ENCODE data around the gene DHPS.
"Not testable (repeated sequence)": the region's sequence is repeated elsewhere in the genome, so short reads cannot be mapped to it uniquely, and the experiment has no call there.

The DHPS gene

DNA sequence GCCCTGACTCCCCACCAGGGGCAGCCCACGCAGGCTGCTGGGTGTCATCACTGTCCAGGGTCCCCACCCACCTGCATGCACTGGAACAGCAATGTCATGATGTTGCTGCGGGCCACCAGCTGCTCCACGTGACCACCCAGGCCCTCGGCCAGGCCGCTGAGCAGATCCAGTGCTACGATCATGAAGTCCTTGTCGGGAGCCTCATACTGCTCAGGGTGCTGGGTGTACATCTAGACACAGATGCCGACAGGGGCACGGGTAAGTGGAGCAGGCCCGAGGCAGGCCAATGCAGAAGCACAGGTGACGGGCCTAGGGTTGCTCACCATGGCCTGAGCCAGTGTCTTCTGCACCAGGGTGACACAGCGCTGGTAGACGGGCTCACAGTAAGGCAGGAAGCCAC, 23.5 kb upstream of the DHPS start:
- DNase-seq (ENCODE audit: low spot score) = no peak

DNA sequence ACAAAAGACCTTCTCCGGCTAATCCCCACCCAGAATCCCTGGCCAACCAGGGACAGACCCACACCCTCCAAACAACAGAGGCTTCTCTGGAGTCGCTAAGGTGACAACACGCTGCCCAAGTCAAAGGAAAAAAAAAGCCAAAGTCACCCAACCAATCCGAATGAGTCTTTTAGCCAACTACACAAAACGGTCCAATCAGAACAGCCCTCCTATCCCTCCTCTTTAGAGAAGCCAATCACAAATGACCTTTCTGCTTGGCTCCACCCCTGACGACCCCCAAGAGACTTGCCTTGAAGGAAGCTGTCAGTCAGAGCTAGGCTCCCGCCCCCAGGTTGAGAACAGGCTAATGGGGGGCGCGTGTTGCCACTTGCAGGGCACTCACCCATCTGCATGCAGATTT, 21.4 kb upstream of the DHPS start:
- peak; percentile 92 for DNase-seq (ENCODE audit: low spot score)

DNA sequence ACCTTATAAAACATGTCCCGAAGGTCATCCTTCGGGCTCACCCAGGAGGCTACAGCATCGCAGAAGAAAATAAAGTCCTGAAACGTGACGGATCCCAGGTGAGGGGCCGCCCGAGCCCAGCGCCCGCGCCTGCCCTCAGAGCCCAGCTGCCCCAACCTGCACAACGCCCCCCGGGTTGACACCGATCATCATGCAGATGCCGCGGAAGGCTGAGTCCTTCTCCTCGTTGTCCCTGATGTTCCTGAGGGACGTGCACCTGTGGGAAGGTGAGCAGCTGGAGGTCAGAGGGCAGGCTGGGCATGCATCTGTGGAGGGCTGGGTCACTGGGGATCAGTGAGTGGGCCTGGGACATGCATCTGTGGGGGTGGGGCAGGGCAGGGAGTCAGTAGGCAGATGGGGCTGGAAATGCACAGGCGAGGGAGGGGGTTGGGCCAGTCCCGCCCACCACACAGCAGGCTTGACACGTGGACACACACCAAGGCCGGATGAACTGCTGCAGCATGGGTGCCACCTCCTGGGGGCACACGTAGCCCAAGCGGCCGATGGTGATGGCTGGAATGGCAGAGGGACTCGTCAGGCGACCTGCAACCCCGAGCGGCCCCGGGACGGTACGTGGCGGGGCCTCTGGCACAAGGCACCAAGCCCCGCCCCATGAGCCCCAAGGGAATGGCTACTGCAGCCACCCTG, 20.1 kb upstream of the DHPS start:
- no peak for DNase-seq (ENCODE audit: low spot score)

DNA sequence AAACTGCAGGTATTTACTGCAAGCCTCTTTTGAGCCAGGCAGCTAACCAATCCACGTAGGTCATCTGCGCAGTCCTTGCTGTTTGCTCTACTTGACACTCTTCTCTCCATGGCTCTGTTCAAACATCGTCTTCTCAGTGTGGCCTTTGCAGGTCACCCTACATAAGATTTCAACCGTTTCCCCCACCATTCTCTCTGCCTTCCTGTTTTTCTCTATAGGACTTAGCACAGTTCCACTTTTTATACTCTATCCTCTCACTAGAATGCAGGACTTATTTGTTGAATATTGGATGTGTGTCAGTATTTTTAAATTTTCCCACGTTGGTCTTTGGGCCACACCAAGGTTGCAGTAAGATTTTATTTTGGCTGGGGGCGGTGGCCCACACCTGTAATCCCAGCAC, 16.5 kb upstream of the DHPS start:
- no peak for DNase-seq (ENCODE audit: low spot score)

DNA sequence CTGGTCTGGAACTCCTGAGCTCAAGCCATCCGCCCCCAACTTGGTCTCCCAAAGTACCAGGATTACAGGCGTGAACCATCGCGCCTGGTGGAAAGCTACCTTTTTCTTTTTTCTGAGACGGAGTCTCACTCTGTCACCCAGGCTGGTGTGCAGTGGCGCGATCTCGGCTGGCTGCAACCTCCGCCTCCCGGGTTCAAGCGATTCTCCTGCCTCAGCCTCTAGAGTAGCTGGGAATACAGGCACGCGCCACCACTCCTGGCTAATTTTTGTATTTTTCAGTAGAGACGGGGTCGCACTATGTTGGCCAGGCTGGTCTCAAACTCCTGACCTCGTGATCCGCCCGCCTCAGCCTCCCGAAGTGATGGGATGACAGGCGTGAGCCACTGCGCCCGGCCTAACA, 15.7 kb upstream of the DHPS start:
- DNase-seq (ENCODE audit: low spot score) = not testable (repeated sequence)

DNA sequence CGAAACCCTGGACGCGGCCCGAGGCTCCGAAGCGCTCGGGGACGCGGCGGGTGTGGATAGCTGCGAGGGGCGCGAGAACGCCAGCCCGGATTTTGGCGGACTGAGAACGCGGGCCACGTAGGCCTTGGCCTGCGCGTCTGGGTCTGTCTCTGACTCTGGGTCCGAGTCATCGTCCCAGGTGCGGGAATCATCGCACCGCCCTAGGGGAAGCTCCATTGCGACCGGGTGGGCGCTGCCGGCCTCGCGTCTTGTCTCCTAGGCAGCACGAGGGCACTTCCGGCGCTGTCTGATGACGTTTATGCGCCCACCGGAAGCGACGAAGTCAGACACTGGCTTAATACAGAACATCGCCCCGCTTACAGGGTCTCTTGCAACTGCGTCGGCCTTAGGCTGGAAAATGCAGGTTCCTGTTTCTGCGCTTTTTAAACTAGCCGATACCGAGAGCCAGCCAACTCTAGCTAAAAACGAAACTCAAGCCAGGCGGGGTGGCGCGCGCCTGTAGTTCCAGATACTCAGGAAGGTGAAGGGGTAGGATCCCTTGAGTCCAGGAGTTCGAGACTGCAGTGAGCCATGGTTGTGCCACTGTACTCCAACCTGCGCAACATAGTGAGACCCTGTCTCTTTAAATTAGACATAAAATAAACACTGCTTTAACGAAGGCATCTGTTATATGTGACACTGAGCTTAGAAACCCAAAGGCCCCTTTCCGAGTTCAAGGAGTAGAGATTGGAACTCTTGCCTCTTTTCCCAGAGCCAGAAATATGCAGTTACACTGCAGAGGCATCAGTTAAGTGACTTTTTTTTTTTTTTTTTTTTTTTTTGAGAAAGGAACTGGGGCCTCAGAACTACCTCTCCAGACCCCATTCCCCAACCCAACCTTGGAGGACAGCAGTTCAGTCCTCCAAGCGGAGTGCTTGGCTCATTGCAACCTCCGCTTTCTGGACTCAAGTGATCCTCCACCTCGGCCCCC, 15.0 kb upstream of the DHPS start, which contains the start of gene FBXW9:
FBXW9 (minus strand) TSS at position 266 of the 970 bp plus-strand sequence; CDS start at position 216, 50 bp downstream.
- peak; percentile 99 for DNase-seq (ENCODE audit: low spot score)

DNA sequence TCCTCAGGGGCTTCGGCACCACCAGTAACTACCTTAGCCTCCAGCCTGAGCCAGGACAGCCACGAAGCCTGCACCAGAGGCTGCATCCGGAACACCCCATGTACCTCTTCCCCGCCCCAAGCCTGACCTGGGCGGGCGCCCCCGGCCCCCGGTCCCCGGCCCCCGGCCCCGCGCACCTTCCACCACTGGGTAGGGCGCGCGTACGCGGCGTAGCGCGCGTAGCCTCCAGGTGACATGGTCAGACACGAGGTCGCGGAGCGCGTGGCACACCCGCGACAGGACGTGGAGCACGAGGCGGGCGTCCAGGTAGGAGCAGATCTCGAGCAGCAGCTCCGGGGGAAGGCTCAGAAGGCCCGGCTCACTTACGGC, 14.3 kb upstream of the DHPS start:
- DNase-seq (ENCODE audit: low spot score) = no peak

DNA sequence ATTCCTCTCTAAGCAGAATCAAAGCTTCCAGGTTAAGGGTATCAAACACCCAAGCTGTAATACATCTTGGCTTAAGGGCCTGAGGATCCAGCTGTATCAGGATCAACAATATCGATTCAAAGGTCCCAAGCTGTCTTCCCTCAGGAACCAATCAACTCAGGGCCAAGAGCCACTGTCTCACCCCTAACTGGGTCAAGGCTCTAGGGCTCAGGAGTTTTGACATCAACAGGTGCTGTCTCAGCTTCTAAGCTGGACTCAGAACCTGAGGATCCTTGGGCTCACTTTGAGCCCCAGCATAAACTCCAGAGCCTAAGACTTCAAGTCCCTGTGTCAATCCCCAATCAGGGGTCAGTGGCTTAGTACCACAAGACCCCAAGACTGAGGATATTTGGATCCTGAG, 13.8 kb upstream of the DHPS start:
- no peak for DNase-seq (ENCODE audit: low spot score)

DNA sequence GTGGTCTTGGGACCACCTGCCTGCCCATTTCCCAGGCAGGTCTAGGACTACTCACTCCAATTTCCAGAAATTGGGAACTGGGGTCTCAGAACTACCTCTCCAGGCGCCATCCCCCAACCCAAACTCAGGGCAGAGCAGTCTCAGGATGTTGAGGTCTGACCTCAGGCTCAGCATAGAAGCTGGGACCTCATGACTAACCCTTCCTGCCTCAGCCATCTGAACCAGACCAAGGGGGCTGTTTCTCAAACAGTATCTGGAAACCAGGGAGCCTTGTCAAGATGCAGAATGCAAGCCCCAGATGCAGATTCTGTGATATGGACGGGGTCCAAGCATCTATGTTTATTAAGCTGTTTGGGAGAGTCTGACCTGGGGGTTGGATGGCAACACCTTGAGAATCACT, 13.4 kb upstream of the DHPS start:
- DNase-seq (ENCODE audit: low spot score) = no peak

DNA sequence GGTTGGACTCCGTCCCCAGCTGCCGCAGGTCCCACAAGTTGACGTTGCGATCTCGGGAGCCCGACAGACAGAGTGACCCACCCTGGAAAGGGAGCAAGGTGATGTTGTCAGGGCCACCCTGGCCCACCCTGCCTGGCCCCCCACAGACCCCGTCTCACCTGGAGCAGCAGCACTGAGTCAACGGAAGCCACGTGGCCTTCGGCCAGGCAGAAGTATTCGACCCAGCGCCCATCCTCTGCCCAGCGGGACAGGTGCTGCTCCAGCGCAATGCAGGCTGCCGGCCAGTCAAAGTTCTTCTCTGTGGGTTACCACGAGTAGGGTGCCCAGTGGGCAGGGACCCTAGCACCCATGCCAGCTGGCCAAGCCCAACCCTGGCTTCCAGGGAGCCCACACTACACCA, 13.0 kb upstream of the DHPS start:
- no peak for DNase-seq (ENCODE audit: low spot score)

DNA sequence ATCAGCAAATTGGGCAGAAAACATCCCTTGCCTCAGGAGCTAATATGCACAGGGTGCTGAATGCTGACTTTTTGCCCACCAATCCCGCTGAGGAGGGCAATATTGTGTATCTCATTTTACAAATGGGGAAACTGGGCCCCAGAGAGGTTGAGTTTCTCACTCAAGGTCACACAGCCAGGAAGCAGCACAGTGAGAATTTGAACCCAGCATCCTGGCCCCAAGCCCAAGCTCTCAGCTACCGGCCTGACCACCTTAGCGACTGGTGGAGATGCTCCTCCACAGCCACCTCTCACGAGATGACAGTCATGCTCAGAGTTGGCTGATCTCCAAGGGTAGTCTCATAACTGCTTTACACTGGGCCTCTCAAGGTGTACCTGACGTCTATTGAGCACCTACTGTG, 11.3 kb upstream of the DHPS start:
- DNase-seq (ENCODE audit: low spot score) = no peak

DNA sequence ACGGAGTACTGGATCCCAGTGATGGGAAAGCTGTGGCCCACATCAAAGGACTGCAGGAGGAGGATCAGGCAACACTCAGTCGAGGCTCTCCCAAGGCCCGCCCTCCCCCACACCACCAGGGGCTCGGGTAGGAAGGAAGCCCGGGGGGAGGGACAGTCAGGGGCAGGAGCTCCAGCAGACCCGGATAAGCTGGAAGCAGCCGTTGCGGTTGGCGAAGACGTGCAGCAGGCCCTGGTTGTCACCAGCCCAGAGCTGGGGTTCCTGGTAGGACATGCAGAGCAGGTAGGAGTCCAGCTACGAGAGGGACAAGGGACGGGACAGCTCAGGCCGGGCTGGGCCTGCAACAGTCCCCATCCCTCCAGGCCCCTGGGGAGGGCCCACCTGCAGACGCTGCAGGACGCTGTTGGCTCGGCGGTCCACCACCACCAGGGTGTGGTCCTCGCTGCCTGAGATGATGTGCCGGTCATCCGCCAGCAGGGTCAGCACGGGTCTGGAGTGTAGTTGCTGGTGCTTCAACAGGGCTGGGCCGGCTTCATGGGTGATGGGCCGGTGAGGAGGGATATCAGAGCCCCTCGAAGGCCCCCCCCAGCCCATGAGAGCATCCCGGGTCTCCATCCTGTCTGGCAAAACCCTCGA, 8.0 kb upstream of the DHPS start:
- DNase-seq (ENCODE audit: low spot score) = no peak

DNA sequence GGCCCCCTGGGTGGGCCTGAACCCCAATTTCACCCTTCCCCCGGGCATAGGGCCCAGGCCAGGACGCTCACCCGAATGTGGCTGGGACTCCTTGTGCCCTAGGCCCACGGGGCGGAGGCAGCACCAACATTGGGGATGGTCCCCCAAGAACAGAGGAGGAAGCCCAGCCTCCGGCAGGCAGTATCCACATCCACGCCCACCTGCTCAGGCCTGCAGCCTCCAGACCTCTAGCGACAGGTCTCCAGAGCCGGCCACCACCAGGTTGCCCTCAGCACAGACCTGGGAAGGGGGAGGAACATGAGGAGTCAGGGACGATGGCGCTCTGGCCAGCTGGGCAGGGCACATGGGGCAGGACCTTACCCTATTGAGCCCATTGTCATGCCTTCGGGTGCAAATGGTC, 7.3 kb upstream of the DHPS start:
- DNase-seq (ENCODE audit: low spot score) = no peak

DNA sequence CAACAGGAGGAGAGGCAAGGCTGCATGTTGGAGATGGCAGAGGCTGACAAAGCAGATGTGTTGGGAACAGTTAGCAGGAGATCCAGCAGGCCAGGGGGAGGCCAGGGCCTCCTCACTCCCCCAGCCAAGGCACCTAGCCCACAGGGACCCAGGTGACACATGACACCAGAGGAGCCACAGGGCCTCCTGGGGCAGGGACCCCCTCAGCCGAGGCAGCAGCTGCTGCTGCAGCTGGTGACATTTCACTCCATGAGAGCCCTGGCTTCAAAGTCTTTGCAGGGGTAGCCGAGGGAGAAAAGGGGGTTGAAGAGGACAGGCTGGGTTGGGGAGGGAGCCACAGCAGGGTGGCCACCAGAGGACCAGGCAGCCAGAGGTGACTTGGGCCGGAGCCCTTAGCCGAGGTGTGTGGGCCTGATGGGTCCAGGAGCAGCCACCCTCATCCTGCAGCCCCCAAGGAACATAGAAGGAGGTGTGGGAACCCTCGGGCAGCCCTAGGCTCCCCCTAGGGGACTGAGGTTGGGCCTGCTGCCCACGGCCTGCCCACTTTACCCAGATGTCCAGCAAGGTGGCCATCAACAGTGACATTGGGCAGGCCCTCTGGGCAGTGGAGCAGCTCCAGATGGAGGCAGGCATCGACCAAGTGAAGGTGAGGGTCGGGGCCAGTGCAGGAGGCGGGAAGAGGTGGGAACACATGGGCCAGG, 6.0 kb upstream of the DHPS start, which contains the start of gene GNG14:
GNG14 (plus strand) TSS at position 503 of the 701 bp plus-strand sequence; CDS start at position 554, 51 bp downstream.
- DNase-seq (ENCODE audit: low spot score) = no peak

DNA sequence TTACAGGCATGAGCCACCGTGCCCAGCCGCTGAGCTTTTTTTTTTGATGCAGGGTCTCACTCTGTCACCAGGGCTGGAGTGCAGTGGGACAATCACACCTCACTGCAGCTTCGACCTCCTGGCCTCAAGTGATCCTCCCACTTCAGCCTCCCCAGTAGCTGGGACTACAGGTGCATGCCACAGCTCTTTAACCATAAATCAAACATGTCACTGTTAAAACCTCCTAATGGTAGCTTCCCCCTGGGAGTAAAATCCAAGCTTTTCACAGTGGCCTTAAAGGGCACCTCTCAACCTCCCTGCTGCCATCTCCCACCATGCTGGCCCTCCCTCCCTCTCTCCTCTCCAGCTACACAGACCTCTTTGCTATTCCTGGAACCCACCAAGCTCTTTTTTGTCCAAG, 4.2 kb upstream of the DHPS start:
- DNase-seq (ENCODE audit: low spot score) = no peak

DNA sequence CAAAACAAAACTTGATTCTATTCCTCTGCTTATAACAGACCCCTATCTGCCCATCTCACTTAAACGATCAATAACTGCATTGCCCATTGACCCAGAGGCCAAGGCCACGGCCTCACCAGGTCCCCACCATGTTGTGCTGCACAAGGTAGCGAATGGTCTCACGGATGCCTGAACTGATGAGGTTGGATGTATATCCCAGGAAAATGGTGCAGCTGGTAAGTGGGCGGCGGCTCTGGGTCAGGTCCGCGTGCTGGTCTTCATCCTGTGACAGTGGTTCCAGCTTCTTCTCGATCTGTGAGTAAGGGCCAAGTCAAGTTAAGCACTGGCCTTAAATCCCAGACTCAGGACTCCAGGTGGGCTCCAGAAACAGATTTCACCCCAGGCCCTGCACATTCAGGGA, 1.6 kb downstream of the DHPS start:
- DNase-seq (ENCODE audit: low spot score) = no peak

DNA sequence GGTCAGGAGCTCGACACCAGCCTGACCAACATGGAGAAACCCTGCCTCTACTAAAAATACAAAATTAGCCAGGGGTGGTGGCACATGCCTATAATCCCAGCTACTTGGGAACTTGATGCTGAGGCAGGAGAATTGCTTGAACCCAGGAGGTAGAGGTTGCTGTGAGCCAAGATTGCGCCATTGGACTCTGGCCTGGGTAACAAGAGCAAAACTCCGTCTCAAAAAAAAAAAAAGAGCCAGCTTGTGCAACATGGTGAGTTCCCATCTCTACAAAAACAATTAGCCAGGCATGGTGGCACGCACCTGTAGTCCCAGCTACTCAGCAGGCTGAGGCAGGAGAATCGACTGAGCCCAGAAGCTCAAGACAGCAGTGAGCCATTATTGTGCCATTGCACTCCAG, 3.6 kb downstream of the DHPS start:
- DNase-seq (ENCODE audit: low spot score) = not testable (repeated sequence)

DNA sequence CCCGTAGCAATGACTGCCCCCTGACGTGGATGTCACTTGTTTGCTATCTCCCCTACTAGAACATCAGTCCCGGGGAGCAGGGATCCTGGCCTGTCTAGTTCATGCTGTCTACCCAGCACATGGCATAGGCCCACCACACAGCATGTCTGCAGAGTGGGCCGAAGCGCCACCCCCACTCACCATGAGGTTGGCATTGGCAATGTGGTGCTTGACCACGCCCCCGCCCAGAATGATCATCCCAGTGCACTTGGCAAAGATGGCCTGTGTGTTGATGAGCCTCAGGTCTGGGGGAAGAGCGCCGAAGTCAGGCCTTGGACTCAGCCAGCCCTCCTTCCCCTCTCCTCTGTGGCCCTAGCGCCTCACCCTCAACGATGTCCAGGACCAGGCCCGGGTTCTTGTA, 4.8 kb downstream of the DHPS start:
- DNase-seq (ENCODE audit: low spot score) = no peak

DNA sequence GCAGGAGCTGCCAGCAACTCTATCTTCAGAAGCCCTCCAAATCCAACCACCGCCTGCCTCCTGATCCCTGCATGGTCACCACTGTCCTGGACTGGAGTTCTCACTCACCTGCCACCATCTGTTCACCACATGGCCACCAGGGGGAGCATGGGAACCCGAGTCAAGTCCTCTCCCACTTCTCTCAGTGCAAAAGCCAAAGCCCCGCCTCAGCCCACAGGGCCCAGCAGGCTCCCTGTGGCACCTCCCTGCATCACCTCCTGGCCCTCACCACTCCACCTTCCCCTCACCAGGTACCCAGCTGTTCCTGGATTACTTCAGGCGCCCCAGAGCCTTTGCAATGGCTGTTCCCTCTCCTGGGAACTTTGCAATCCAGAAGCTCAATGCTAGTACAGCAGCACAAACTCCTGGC, 5.3 kb downstream of the DHPS start:
- peak; percentile 84 for DNase-seq (ENCODE audit: low spot score)

DNA sequence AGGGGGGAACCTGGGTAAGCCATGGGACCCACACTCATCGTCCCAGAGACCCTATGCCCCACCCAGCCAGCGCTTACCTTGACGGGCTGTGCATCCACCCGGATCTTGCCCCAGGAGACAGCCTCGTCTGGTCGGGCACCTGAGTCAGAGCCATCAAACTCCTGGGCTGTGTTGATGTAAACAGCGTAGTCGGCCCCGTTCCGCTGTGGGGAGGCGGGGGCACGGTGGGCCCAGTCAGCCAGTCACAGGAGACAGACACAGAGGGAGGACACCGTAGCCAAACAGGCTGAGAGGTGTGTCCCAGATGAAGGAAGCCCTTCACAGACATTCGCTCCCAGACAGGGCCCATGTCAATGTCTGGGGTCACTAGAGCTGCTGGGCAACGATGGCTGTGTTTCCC, 5.7 kb downstream of the DHPS start:
- no peak for DNase-seq (ENCODE audit: low spot score)

DNA sequence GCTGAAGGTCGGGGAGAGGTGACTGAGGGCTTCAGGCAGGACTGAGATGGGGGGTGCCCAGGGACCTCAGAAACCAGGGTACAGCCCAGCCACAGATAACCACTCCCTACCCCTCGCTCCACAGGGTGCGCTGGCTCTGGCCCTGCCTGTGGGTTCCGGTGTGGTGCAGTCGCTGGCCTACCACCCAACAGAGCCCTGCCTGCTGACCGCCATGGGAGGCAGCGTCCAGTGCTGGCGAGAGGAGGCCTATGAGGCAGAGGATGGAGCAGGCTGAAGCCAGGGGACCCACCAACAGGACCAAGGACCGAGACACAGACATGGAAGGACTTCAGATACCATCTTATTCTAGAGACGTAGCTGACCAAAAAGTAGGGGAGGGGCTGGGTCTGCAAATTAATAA, 6.3 kb downstream of the DHPS start:
- no peak for DNase-seq (ENCODE audit: low spot score)

DNA sequence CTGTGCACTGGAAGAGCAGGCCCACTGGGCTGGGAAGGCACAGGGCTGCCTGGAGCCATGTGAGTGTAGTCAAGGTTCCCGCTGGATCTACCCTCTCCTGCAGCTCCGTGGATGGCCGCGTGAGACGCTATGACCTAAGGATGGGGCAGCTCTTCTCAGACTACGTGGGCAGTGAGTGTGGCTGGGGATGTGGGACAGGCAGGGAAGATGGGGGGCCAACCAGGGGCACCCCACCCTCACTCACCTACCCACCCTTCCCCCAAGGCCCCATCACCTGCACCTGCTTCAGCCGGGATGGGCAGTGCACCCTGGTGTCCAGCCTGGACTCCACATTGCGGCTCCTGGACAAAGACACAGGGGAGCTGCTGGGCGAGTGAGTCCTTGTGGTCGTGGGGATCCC, 8.9 kb downstream of the DHPS start:
- DNase-seq (ENCODE audit: low spot score) = no peak
